ENCODE results near the gene KRTAP13-1.

DNA sequence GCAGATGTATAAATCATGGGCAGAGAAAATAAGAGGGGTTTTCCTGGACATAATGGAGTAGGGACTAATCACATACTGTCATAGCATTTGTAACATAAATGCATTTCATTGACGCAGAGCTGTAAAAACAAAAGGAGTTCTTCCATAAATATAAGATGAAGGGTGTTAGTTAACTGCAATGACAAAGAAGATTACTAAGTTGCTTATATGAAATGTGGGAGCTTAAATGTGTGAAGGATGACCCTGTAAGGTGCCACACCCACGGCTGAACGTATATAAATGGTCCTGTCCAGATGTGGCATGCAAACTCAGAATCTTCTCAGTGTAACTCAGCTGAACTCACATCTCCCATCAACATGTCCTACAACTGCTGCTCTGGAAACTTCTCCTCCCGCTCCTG lies at the start of gene KRTAP13-1:
- TF ChIP-seq, protein P1, sequence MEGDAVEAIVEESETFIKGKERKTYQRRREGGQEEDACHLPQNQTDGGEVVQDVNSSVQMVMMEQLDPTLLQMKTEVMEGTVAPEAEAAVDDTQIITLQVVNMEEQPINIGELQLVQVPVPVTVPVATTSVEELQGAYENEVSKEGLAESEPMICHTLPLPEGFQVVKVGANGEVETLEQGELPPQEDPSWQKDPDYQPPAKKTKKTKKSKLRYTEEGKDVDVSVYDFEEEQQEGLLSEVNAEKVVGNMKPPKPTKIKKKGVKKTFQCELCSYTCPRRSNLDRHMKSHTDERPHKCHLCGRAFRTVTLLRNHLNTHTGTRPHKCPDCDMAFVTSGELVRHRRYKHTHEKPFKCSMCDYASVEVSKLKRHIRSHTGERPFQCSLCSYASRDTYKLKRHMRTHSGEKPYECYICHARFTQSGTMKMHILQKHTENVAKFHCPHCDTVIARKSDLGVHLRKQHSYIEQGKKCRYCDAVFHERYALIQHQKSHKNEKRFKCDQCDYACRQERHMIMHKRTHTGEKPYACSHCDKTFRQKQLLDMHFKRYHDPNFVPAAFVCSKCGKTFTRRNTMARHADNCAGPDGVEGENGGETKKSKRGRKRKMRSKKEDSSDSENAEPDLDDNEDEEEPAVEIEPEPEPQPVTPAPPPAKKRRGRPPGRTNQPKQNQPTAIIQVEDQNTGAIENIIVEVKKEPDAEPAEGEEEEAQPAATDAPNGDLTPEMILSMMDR (conservative IDR thresholded peaks at IDR 0.05) = no peak
- TF ChIP-seq EZH2 (IDR thresholded peaks at IDR 0.05; ENCODE audit: low read depth) = no peak
